ENCODE measurements around the gene PARD3. TPM values are rescaled to one million over a fixed set of nuclear protein-coding genes. Genes with fewer than 3 reads are reported as not detected.

Gene PARD3
- total RNA-seq, 6 experiments from 2014 or later, result 19.1 to 27.8 (median 22.0) TPM

DNA sequence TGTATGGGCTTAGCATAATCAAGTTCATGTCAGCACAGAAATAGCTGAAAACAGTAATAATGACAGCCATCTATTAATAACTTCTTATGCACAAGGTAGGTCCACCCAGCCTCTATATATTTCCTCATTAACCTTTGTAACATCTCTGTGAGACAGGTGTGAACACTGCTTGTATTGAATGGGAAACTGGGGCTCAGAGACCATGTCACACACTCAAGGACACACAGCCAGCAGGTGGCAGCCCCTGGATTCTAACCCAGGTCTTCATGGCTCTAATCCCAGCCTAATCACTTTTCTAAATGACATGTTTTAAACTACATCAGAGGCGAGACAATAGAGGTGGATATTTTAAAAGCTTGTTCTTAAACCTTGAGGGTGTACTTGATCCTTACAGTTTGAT lies 591.4 kb downstream of the PARD3 start:
- ATAC-seq (no peak), DNase-seq (no peak)
- TF ChIP-seq CTCF (IDR thresholded peaks at IDR 0.05), result no peak
- TF ChIP-seq POLR2A (IDR thresholded peaks at IDR 0.05), result no peak
- intact Hi-C loops (cut with DNase I), result no loop called here
- Histone ChIP-seq H3K4me1 (no peaks in the 10 kb centered on the region), H3K9me3 (no peaks in the 10 kb centered on the region), H3K27me3 (no peaks in the 10 kb centered on the region), H3K27ac (no peak overlapping the region), H3K36me3 (no peaks in the 10 kb centered on the region), H3K4me3 (no peak overlapping the region)
- WGBS (ENCODE audit: insufficient coverage, low coverage, low lambda C conversion rate, missing lambda C conversion rate), result 100% methylated on average over 1 of the region's 1 CpG

DNA sequence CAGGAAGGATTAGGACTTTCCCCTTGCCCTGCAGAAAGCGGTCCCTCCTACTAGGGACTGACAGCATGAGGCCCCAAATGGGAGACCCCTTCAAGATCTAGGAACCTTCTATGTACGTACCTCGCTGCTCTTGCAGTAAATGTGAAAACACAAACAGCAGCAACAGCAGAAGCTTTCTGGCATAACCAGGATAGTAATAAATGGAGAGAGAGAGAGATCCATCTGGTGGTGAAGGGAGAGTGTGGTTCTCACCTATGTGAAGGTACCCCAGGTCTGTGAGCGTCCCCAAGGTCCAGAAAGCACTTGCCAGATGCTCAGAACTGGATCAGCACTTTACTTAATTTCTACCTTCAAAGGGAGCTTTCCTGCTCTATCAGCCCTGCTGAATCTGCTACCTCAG lies 592.7 kb downstream of the PARD3 start:
- intact Hi-C loops (cut with DNase I), result no loop called here
- 72% methylated on average over 2 of the region's 4 CpGs for WGBS (ENCODE audit: insufficient coverage, low coverage, low lambda C conversion rate, missing lambda C conversion rate)
- no peaks in the 10 kb centered on the region for H3K4me1 ChIP-seq
- H3K27ac ChIP-seq, result no peak overlapping the region
- no peak for ATAC-seq
- H3K9me3 ChIP-seq, result no peaks in the 10 kb centered on the region
- no peaks in the 10 kb centered on the region for H3K36me3 ChIP-seq
- no peak for DNase-seq
- H3K27me3 ChIP-seq, result no peaks in the 10 kb centered on the region
- TF ChIP-seq POLR2A (IDR thresholded peaks at IDR 0.05) (no peak), CTCF (IDR thresholded peaks at IDR 0.05) (no peak)
- no peak overlapping the region for H3K4me3 ChIP-seq

DNA sequence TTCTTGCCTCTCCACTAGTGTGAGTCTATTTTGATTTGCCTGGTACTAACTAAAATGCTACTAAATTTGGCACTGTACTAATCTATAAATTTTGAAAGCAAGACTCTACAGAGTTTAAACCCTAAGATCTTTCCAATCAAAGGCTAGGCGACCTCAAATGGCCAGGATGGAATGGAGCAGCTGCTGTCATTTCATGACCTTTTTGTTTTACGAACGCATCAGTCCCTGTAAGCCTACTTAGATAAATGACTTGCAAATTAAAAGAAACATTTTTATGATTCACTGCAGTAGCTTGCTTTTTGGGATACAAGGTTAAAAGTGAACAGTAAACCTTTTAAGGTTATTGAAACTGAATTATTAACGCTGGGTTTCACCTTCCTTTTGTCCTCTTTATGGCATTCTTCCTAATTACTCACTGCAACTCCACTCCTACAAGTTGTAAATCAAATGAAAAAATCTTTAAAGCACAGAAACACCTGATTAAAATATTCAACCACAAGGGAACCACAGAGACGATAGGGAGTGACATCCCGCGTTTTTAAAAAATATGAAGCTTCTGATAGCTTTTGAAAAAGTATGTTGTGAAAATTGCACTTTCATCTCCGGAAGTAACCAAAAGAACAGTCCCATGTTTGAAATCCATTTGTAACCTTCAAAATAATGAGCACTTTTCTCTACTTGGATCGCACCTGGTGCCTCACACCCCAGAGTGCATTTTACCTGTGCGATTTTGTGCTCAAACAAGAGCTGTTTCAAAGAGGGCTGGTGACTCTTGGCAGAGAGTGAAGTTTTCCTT lies 595.1 kb downstream of the PARD3 start:
- ATAC-seq, result no peak
- no peaks in the 10 kb centered on the region for H3K36me3 ChIP-seq
- H3K27me3 ChIP-seq, result no peaks in the 10 kb centered on the region
- no peak for DNase-seq
- no peak overlapping the region for H3K4me3 ChIP-seq
- TF ChIP-seq POLR2A (IDR thresholded peaks at IDR 0.05) (no peak), CTCF (IDR thresholded peaks at IDR 0.05) (no peak)
- intact Hi-C loops (cut with DNase I), result no loop called here
- no peak overlapping the region for H3K27ac ChIP-seq
- 86% methylated on average over 10 of the region's 10 CpGs for WGBS (ENCODE audit: insufficient coverage, low coverage, low lambda C conversion rate, missing lambda C conversion rate)
- no peaks in the 10 kb centered on the region for H3K9me3 ChIP-seq
- H3K4me1 ChIP-seq, result peaks cover 0 to 8% (median 0%) of the 10 kb centered on the region in 4 donors

GRCh38 chr10:34217524-34217923 lies 597.6 kb downstream of the PARD3 start:
- intact Hi-C loops (cut with DNase I), result no loop called here
- Histone ChIP-seq H3K4me3 (no peak overlapping the region), H3K9me3 (no peaks in the 10 kb centered on the region), H3K4me1 (peaks cover 0 to 13% (median 4%) of the 10 kb centered on the region in 4 donors), H3K27me3 (no peaks in the 10 kb centered on the region), H3K27ac (no peak overlapping the region), H3K36me3 (no peaks in the 10 kb centered on the region)
- ATAC-seq, result no peak
- DNase-seq, result no peak
- WGBS (ENCODE audit: insufficient coverage, low coverage, low lambda C conversion rate, missing lambda C conversion rate), result 86% methylated on average over 7 of the region's 7 CpGs
- no peak for TF ChIP-seq CTCF (IDR thresholded peaks at IDR 0.05)
- no peak for TF ChIP-seq POLR2A (IDR thresholded peaks at IDR 0.05)
